ENCODE measurements around the gene TMC6.

The TMC6 gene

GRCh38 chr17:78134899-78135385 lies 6.4 kb upstream of the TMC6 start:
- DNase-seq: no peak

GRCh38 chr17:78133971-78134898 lies 5.7 kb upstream of the TMC6 start:
- peak; percentile 83 for DNase-seq

GRCh38 chr17:78133179-78133951 lies 4.8 kb upstream of the TMC6 start:
- DNase-seq: no peak

GRCh38 chr17:78132767-78133178 lies 4.2 kb upstream of the TMC6 start:
- no peak for DNase-seq

- DNase-seq: no peak
Observed at GRCh38 chr17:78132084-78132676, 3.6 kb upstream of the TMC6 start.

GRCh38 chr17:78131172-78132083 lies 2.9 kb upstream of the TMC6 start:
- no peak for DNase-seq

GRCh38 chr17:78130437-78131101 lies 2.0 kb upstream of the TMC6 start, which contains the start of gene TMC8:
Gene TMC8, plus strand, starts transcription at chr17:78130771. Its CDS starts 818 bp downstream, at chr17:78131589.
- no peak for DNase-seq

- no peak for DNase-seq
Observed at GRCh38 chr17:78130090-78130436, 1.5 kb upstream of the TMC6 start.

- no peak for DNase-seq
Observed at GRCh38 chr17:78129351-78130089, 965 bp upstream of the TMC6 start.

- DNase-seq: no peak
Observed at GRCh38 chr17:78127888-78128550, 536 bp downstream of the TMC6 start.

- no peak for DNase-seq
Observed at GRCh38 chr17:78127239-78127887, 1.2 kb downstream of the TMC6 start.

- no peak for DNase-seq
Observed at GRCh38 chr17:78126895-78127238, 1.7 kb downstream of the TMC6 start.

GRCh38 chr17:78125976-78126894 lies 2.3 kb downstream of the TMC6 start:
- DNase-seq: no peak

- DNase-seq: no peak
Observed at GRCh38 chr17:78125138-78125913, 3.2 kb downstream of the TMC6 start.

- no peak for DNase-seq
Observed at GRCh38 chr17:78124836-78125137, 3.8 kb downstream of the TMC6 start.

- DNase-seq: no peak
Observed at GRCh38 chr17:78124081-78124835, 4.3 kb downstream of the TMC6 start.

GRCh38 chr17:78123258-78123929 lies 5.2 kb downstream of the TMC6 start:
- DNase-seq: no peak

All from 8988T (cell line).